Measurements from ENCODE around the gene SH2B3. TPM values are rescaled to one million over a fixed set of nuclear protein-coding genes. Genes with fewer than 3 reads are reported as not detected.

Gene SH2B3
- total RNA-seq, 1 experiment from 2014 or later, result 40.3 TPM

DNA sequence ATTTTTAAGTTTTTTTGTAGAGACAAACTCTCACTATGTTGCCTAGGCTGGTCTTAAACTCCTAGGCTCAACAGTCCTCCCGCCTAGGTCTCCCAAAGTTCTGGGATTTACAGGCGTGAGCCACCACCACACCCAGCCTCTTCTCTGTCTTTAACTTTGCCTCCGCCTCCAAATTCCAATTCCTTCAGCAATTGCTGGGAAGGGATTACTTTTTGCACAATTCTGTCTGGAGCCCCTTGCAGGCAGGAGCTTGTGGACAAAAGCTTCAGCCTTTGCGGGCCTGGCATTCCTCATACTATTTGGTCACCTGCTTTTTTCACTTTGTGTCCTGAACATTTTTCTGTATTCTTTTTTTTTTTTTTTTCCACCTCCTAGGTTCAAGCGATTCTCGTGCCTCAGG is 26.0 kb downstream of the SH2B3 start:
- Histone ChIP-seq H3K79me2 (ENCODE audit: insufficient read depth, low read length) (peaks cover 17% of the 10 kb centered on the region; the same call in 1 of the 2 replicates), H3K4me2 (ENCODE audit: insufficient read depth, insufficient read length, low read length) (no peak overlapping the region), H4K20me1 (ENCODE audit: control insufficient read depth, insufficient read depth, insufficient read length) (no peaks in the 10 kb centered on the region), H3K4ac (ENCODE audit: low read depth, low read length) (no peak overlapping the region), H2AK5ac (ENCODE audit: insufficient read length, low read length) (no peak overlapping the region), H2BK120ac (ENCODE audit: low read depth, low read length, poor library complexity, severe bottlenecking) (no peak overlapping the region), H3K23ac (ENCODE audit: insufficient read length, low read depth, low read length) (no peak overlapping the region), H3K23me2 (ENCODE audit: insufficient read length, low read depth, low read length, poor library complexity, severe bottlenecking) (peaks cover 2% of the 10 kb centered on the region), H3K4me1 (ENCODE audit: insufficient read depth, low read length) (peaks cover 15% of the 10 kb centered on the region; the same call in 1 of the 2 replicates), H3T11ph (ENCODE audit: low read length) (no peak overlapping the region), H3K27ac (ENCODE audit: insufficient read length, low read depth, low read length) (no peak overlapping the region), H3K9ac (ENCODE audit: extremely low read depth, insufficient read length, low read length) (no peak overlapping the region), H2BK5ac (ENCODE audit: insufficient read length, low read length) (no peak overlapping the region), H2BK12ac (ENCODE audit: insufficient read length, low read depth, low read length) (no peak overlapping the region), H2BK20ac (ENCODE audit: low read depth, low read length, poor library complexity, severe bottlenecking) (no peak overlapping the region), H4K91ac (ENCODE audit: insufficient read length, low read depth, low read length) (no peak overlapping the region), H3K56ac (ENCODE audit: insufficient read length, low read depth, low read length) (no peak overlapping the region), H3K27me3 (ENCODE audit: insufficient read depth, low read length) (no peaks in the 10 kb centered on the region), H4K5ac (ENCODE audit: insufficient read length, low read depth, low read length) (no peak overlapping the region), H2AFZ (ENCODE audit: low read length) (no peak overlapping the region), H3K79me1 (ENCODE audit: insufficient read depth, low read depth, low read length, poor library complexity, severe bottlenecking) (no peaks in the 10 kb centered on the region), H3K18ac (ENCODE audit: insufficient read length, low read depth, low read length) (no peak overlapping the region), H2BK15ac (ENCODE audit: low read depth, low read length) (no peak overlapping the region), H3K14ac (ENCODE audit: insufficient read depth, low read length) (no peak overlapping the region), H4K8ac (replicated peaks; ENCODE audit: insufficient read length, low read depth, low read length) (no peak overlapping the region), H3K9me3 (ENCODE audit: control insufficient read depth, low read depth, low read length) (no peaks in the 10 kb centered on the region)
- no CpG with 5 or more reads among the region's 6 CpGs for WGBS (ENCODE audit: extremely low coverage, insufficient read length, low lambda C conversion rate)
- H3K27me3 Mint-ChIP-seq (ENCODE audit: low read depth), result no peaks in the 10 kb centered on the region; the same call in 1 of the 2 replicates
- H3K4me3 Mint-ChIP-seq, result no peak overlapping the region
- H3K4me1 Mint-ChIP-seq, result peaks cover 39 to 47% of the 10 kb centered on the region in 2 experiments
- TF ChIP-seq, protein P1, sequence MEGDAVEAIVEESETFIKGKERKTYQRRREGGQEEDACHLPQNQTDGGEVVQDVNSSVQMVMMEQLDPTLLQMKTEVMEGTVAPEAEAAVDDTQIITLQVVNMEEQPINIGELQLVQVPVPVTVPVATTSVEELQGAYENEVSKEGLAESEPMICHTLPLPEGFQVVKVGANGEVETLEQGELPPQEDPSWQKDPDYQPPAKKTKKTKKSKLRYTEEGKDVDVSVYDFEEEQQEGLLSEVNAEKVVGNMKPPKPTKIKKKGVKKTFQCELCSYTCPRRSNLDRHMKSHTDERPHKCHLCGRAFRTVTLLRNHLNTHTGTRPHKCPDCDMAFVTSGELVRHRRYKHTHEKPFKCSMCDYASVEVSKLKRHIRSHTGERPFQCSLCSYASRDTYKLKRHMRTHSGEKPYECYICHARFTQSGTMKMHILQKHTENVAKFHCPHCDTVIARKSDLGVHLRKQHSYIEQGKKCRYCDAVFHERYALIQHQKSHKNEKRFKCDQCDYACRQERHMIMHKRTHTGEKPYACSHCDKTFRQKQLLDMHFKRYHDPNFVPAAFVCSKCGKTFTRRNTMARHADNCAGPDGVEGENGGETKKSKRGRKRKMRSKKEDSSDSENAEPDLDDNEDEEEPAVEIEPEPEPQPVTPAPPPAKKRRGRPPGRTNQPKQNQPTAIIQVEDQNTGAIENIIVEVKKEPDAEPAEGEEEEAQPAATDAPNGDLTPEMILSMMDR (conservative IDR thresholded peaks at IDR 0.05), result no peak
- H3K36me3 Mint-ChIP-seq (ENCODE audit: insufficient read depth in 1 of 3, low read depth in 3 of 3), result peaks cover 0 to 2% (median 0%) of the 10 kb centered on the region in 3 experiments; a peak in 1 of 7 replicates
- H3K27ac Mint-ChIP-seq, result peak overlapping the region in 2 of 3 experiments; percentile 92; a peak in 4 of 7 replicates
- no peaks in the 10 kb centered on the region for H3K9me3 Mint-ChIP-seq
- no peak for DNase-seq

All from H9 (cell line).